GM19099 (cell line): ENCODE measurements around the gene TMEM9.

Experiments
- POLR2A ChIP-seq: IDR thresholded peaks from 3 replicates; pipeline ENCODE4 v1.6.1; 2011; ENCODE audit warnings: low read depth; ENCODE audit not compliant: insufficient read length; ENCODE audit errors: extremely low read depth

The TMEM9 gene

GRCh38 chr1:201128476-201128875 lies 25.8 kb downstream of the TMEM9 start:
- no peak for TF ChIP-seq POLR2A

- no peak for TF ChIP-seq POLR2A
Measured at GRCh38 chr1:201127755-201128455, 26.4 kb downstream of the TMEM9 start.

GRCh38 chr1:201126832-201127754 lies 27.2 kb downstream of the TMEM9 start, which contains the start of gene ASCL5:
ASCL5 (minus strand) TSS chr1:201127184; CDS start chr1:201115372, 11,812 bp downstream.
- no peak for TF ChIP-seq POLR2A

GRCh38 chr1:201126463-201126831 lies 27.8 kb downstream of the TMEM9 start:
- TF ChIP-seq POLR2A = no peak

- TF ChIP-seq POLR2A = no peak
Measured at GRCh38 chr1:201125800-201126199, 28.5 kb downstream of the TMEM9 start.

DNA sequence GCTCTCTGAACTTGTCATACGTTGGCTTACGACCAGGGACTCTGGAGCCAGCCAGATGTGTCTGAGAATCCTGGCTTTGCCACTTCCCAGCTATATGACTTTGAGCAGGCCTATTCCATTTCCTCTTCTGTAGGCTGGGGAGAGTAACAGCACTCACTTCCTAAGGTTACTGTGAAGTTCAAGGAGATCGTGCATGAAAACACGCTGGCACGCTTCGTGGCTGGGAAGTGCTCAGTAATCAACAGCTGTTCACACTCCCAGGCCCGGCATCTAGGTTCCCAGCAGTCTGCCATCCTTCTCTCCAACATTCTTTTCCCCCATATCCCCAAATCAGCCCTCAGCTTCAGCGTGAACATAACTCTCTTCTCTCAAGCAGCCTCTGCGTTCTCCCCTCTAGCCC lies 29.3 kb downstream of the TMEM9 start:
- TF ChIP-seq POLR2A = no peak

DNA sequence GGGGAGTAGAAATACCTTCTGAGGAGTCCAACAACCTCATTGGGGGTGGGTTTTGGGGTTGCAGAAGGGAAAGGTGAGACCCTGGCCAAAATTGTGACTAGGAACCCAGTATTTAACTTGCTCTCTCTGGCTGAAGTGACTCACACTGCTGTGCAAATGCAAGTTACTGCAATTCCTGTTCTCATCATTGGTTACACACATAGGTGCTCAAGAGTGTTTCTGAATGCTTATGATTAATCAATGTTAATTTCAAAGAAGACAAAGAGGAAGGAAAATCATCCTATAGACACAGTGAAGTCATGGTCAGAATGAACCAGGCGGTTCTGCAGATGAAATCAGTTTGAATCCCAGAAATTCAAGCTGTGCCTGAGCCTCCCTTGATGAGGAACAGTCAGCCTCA lies 30.4 kb downstream of the TMEM9 start:
- TF ChIP-seq POLR2A = no peak

GRCh38 chr1:201122321-201122957 lies 31.8 kb downstream of the TMEM9 start:
- TF ChIP-seq POLR2A = no peak

- no peak for TF ChIP-seq POLR2A
Measured at GRCh38 chr1:201119206-201120197, 34.8 kb downstream of the TMEM9 start.

GRCh38 chr1:201116091-201116490 lies 38.2 kb downstream of the TMEM9 start:
- no peak for TF ChIP-seq POLR2A

DNA sequence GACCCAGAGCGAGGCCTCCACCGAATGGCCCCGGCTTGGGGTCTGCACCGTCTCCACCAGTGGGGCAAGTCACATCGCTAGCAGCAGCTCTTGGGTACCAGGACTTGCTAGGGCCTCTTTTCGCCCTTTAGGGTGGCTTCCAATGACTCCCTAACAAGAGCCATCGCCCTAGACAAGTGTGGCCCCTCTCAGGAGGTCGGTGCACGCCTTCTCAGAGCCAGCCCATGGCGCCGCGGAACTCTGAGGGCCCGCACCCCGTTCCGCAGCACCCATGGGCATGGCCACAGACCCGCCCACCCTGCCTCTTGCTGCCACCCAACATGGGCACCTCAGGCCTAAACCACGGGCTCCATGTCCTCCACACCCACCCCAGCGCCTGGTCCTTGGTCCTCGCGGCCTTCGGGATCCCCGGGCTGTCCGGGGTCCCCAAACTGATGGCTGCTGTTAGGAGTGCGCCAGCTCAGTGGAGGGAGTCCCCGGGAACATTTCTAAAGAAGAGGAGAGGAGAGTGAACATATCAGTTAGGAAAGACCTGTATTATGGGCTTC lies 38.8 kb downstream of the TMEM9 start:
- TF ChIP-seq POLR2A = no peak

DNA sequence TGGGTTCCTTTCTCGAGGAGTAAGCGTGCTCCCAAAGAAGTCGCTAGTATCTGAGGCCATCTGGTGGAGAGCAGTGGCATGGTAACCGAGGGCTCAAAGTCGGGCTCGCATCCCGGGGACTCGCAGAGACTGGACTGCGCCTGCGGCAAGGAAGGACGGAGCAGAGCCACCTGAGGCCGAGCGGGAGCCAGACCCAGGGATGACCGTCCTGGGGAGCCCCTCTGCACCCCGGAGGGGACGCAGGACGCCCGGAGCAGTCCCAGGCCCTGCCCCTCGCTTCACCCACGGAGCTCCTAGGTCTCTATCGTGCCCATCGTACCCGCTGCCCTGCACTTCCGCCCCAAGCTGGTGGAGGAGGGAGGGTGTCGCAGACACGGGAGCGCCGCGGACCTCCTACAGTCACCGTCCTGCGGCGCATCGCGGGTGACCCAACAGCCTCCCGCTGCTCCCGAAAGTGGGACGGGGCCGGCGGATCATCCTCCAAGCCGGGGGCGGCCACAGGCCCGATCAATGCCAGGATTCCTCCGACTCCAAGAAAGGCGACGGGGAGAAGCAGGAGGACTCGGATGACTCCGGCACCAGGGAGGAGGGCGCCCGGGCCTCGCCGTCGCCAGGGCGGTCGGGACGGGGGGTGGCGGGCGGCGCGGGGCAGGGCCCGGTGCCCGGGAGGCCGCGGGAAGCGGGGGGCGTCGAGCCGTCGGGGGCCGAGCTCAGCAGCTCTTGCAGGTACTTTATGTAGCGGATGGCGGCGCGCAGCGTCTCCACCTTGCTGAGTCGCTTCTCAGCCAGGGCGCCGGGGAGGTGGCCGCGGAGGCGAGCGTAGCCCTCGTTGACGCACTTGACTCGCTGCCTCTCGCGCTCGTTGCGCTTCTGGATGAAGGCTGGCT lies 39.8 kb downstream of the TMEM9 start:
- no peak for TF ChIP-seq POLR2A

DNA sequence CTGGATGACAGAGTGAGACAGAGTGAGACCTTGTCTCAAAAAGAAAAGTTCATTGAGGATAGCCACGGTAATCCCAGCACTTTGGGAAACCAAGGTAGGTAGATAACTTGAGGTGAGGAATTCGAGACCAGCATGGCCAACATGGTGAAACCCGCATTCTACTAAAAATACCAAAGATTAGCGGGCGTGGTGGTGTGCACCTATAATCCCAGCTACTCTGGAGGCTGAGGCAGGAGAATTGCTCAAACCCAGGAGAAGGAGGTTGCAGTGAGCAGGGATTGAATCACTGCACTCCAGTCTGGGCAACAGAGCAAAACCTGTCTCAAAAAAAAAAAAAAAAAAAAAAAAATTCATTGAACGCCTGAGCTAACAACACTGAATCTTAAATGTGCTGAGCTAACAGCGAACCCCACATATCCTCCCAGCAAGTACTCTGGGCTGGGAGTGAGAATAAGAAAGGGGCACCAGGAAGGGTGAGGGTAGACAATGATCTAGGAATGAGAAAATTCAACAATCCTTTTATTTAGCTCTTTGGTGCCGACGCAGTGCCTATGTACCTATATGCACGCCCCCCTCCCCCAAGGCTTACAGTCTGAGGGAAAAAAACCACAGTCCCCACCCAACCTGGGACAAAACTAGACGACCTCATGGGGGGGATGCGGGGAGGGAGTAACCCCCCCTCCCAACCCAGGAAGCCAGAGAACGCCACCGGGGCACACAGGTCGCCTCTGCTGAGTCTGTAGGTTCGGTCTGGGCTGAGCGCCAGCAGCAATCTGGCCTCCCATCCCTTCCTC lies 40.6 kb downstream of the TMEM9 start:
- TF ChIP-seq POLR2A = no peak

- TF ChIP-seq POLR2A = no peak
Measured at GRCh38 chr1:201112926-201113325, 41.3 kb downstream of the TMEM9 start.
